ENCODE data around the gene SETD4.
"Not testable (repeated sequence)": the region's sequence is repeated elsewhere in the genome, so short reads cannot be mapped to it uniquely, and the experiment has no call there.

Gene SETD4, protein sequence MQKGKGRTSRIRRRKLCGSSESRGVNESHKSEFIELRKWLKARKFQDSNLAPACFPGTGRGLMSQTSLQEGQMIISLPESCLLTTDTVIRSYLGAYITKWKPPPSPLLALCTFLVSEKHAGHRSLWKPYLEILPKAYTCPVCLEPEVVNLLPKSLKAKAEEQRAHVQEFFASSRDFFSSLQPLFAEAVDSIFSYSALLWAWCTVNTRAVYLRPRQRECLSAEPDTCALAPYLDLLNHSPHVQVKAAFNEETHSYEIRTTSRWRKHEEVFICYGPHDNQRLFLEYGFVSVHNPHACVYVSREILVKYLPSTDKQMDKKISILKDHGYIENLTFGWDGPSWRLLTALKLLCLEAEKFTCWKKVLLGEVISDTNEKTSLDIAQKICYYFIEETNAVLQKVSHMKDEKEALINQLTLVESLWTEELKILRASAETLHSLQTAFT

GRCh38 chr21:36060159-36060921 lies at the start of gene SETD4:
SETD4 (minus strand) TSS chr21:36060526; CDS start chr21:36058888, 1,638 bp downstream.
- FAIRE-seq = no peak

DNA sequence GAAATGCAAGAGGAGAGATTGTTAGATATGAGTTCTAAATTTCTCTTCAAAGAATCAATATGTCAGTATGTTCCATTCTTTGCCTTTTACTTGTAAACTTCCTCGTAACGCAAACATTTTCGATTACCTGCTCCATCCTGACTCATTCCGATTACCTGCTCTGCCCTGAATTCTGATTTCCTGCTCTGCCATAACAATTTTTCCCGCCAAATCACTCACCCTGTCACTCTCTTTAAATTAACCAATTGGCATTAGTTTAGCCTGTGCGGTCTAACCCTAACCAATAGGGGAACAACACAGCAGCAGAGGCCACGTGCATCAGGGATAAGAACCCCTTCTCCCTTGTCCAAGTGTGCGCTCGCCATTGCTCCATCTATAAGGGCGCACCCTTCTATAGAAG lies 49.5 kb upstream of the SETD4 start:
- no peak for FAIRE-seq

GRCh38 chr21:36105327-36105842 lies 45.1 kb upstream of the SETD4 start:
- no peak for FAIRE-seq

GRCh38 chr21:36104317-36105300 lies 44.3 kb upstream of the SETD4 start:
- FAIRE-seq = no peak

- no peak for FAIRE-seq
Observed at GRCh38 chr21:36103434-36103833, 43.1 kb upstream of the SETD4 start.

DNA sequence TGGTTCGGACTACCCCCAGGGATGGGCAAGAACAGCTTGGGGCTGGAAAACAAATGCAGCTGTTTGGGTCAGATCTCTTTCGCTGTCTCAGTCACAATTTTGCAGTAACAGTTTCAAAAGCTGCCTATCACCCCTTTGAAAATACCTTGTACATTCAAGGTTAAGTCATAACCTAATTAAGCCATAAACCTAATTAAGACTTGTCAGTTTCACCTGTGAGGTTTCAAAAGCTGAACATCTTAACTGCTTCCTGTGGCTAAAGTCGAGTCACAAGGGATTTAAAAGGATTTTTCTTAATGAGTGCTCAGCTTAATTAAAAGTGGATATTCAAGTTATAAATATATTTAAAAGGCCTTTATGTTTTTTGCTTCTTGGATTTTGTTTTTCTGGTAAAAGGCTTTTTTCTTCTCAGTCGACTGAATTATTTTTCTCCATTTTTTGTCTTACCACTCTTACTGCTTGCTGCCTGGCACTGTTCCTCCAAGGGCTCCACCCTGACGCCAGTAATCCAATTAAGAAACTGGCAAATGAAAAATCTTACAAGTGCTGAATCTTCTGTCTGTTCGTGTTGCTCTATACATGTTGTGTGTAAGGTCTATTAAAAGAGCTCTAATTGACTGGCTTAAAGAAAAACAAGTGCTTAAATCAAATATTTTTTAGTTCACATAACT lies 40.8 kb upstream of the SETD4 start:
- no peak for FAIRE-seq

GRCh38 chr21:36099695-36100211 lies 39.4 kb upstream of the SETD4 start:
- not testable (repeated sequence) for FAIRE-seq

GRCh38 chr21:36099000-36099399 lies 38.7 kb upstream of the SETD4 start:
- no peak for FAIRE-seq

- FAIRE-seq = no peak
Observed at GRCh38 chr21:36098182-36098532, 37.8 kb upstream of the SETD4 start.

GRCh38 chr21:36097427-36098181 lies 37.3 kb upstream of the SETD4 start:
- no peak for FAIRE-seq

DNA sequence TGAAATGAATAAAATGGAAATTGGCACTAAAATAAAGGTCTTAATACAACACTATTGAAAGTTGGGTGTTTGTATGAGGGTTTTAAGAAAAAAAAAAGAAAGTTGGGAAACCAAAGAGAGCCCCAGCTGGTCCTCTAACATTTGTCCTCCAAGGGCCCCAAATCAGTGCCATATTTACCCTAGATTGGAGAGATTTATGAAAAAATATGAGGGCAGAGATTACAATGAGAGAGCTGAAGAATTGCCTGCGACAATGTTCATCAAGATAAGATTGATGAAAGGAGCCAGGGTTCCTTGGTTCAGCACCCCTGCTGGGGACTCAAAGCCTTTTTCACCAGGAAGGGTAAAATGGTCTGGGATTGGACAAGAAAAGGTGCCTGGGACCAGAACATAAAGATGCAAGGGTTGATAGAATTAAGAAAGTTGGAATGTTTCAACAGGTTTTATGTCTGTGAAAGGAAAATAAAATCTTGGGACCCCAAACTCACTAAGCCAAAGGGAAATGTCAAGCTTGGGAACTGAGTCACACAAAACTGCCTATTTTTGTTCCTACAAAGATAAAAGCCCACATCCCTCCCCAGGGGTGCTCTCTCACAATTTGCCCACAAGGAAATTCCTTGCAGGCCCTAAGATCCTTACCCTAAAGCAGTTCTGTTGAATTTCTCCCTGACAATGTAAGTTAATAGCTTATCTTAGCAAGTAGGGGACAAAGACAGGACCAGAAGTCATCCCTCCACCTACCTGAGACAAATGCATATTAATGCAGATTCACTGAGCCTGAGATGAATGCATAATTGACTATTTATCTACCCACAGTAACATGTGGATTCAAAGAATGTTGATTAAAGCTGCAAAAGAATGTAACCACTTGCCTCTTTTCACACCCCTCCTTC lies 36.3 kb upstream of the SETD4 start:
- FAIRE-seq = no peak

GRCh38 chr21:36093512-36093911 lies 33.2 kb upstream of the SETD4 start:
- no peak for FAIRE-seq

GRCh38 chr21:36092681-36093080 lies 32.4 kb upstream of the SETD4 start:
- FAIRE-seq = no peak

DNA sequence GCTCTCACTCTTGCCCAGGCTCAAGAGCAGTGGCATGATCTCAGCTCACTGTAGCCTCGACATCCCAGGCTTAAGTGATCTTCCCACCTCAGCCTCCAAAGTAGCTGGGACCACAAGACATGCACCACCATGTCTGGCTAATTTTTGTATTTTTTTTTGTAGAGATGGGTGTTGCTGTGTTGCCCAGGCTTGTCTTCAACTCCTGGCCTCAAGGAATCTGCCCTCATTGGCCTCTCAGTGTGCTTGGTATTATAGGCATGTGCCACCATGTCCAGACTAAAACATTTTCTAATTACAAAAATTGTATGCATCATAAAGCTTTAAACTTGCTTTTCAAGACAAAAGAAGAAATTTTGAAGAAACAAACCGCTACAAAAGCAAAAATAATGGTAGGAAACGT lies 29.6 kb upstream of the SETD4 start:
- no peak for FAIRE-seq

GRCh38 chr21:36087362-36088138 lies 27.2 kb upstream of the SETD4 start:
- no peak for FAIRE-seq

GRCh38 chr21:36082237-36082664 lies 21.9 kb upstream of the SETD4 start:
- FAIRE-seq = no peak

DNA sequence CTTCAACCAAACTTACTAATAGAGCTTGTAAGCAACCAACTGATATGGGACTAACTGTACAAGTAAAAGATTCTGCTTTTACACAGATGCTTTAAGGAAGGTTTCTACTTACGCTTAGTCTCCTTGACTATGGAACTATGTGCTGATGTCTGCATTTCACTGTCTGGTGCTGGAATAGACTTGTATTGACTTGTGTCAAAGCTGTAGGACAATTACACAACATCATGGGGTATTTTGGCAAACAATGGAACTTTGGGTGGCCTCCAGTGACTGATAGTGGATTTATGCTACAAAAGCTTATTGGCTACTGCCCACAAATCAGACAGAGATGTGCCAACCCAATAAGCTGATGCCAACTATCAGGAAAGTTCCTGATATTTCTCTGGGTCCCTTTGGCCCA lies 20.1 kb upstream of the SETD4 start:
- FAIRE-seq = no peak

DNA sequence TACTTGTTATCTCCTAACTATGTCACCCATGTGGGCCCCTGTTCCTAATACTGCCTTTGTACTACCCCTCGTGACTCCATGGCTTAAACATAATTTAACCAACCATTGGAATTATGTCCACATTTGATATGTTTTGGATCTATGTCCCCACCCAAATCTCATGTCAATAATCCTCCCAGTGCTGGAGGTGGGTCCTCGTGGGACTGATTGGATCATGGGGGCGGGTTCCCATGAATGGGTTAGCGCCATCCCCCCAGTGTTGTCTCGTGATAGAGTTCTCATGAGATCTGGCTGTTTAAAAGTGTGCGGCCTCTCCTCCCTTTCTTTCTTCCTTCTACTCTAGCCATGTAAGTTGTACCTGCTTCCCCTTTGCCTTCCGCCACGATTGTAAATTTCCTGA lies 19.3 kb upstream of the SETD4 start:
- FAIRE-seq = no peak

Data from colon (tissue), 2 donors.